Measurements from ENCODE around the gene GPR141. TPM values are rescaled to one million over a fixed set of nuclear protein-coding genes. Genes with fewer than 3 reads are reported as not detected.

GPR141 gene
- total RNA-seq, 1 experiment from 2014 or later, result 1.8 TPM

DNA sequence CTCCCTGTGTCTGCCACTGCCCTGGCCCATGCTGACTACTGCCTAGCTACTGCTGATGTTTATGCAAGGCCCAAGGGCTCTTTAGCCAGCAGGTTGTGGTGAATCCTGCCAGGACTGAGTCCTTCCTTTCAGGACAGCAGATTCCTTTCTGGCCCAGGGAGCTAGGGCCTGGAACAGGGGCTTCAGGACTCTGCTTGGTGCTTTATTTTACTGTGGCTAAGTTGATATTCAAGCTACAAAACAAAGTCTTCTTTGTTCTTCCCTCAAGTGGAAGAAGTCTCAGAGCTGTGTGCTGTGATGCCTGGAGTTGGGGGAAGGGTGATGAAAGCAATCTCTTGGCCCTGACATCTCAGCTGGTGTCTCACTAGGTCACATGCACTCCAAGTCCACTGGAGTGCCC is 98.6 kb downstream of the GPR141 start:
- Mint-ChIP-seq H3K36me3 (peaks cover 7% of the 10 kb centered on the region), H3K27me3 (ENCODE audit: low read depth) (no peaks in the 10 kb centered on the region), H3K4me3 (no peak overlapping the region), H3K4me1 (peaks cover 10% of the 10 kb centered on the region; the same call in 1 of the 2 replicates), H3K9me3 (peaks cover 16% of the 10 kb centered on the region), H3K27ac (no peak overlapping the region)
- POLR2A ChIA-PET, result no interaction called here
- CTCF ChIA-PET, result no interaction called here
- no peak for DNase-seq (ENCODE audit: low spot score)
- no peak for TF ChIP-seq ZNF219 (CRISPR knock-in tag; IDR thresholded peaks at IDR 0.05; ENCODE audit: borderline replicate concordance)
- TF ChIP-seq SMAD4 (CRISPR knock-in tag; IDR thresholded peaks at IDR 0.05), result no peak
- TF ChIP-seq, protein P1, sequence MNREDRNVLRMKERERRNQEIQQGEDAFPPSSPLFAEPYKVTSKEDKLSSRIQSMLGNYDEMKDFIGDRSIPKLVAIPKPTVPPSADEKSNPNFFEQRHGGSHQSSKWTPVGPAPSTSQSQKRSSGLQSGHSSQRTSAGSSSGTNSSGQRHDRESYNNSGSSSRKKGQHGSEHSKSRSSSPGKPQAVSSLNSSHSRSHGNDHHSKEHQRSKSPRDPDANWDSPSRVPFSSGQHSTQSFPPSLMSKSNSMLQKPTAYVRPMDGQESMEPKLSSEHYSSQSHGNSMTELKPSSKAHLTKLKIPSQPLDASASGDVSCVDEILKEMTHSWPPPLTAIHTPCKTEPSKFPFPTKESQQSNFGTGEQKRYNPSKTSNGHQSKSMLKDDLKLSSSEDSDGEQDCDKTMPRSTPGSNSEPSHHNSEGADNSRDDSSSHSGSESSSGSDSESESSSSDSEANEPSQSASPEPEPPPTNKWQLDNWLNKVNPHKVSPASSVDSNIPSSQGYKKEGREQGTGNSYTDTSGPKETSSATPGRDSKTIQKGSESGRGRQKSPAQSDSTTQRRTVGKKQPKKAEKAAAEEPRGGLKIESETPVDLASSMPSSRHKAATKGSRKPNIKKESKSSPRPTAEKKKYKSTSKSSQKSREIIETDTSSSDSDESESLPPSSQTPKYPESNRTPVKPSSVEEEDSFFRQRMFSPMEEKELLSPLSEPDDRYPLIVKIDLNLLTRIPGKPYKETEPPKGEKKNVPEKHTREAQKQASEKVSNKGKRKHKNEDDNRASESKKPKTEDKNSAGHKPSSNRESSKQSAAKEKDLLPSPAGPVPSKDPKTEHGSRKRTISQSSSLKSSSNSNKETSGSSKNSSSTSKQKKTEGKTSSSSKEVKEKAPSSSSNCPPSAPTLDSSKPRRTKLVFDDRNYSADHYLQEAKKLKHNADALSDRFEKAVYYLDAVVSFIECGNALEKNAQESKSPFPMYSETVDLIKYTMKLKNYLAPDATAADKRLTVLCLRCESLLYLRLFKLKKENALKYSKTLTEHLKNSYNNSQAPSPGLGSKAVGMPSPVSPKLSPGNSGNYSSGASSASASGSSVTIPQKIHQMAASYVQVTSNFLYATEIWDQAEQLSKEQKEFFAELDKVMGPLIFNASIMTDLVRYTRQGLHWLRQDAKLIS (CRISPR knock-in tag; IDR thresholded peaks at IDR 0.05; ENCODE audit: borderline replicate concordance), result no peak
- TF ChIP-seq HMGA2 (CRISPR knock-in tag; IDR thresholded peaks at IDR 0.05), result no peak
- no peak; the same call in none of the 2 replicates for ATAC-seq

DNA sequence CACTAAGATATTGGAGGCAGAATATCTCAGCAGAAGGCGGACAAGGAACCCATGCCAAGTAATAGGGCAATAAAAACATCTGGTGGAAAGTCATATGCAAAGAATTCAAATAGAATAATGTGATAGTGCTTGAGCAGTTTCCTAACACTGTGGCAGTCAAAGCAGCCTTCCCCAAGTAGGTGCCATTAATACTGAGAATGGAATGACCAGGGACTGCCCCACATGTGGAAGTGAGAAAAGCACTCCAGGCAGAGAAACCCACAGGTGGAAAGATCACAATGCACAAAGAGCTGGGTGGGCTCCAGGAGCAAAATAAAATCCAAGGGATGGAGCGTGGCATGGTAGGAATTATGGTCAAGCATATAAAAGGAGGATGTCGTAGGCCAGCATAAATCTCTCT is 100.4 kb downstream of the GPR141 start:
- TF ChIP-seq, protein P2, sequence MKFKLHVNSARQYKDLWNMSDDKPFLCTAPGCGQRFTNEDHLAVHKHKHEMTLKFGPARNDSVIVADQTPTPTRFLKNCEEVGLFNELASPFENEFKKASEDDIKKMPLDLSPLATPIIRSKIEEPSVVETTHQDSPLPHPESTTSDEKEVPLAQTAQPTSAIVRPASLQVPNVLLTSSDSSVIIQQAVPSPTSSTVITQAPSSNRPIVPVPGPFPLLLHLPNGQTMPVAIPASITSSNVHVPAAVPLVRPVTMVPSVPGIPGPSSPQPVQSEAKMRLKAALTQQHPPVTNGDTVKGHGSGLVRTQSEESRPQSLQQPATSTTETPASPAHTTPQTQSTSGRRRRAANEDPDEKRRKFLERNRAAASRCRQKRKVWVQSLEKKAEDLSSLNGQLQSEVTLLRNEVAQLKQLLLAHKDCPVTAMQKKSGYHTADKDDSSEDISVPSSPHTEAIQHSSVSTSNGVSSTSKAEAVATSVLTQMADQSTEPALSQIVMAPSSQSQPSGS (CRISPR knock-in tag; IDR thresholded peaks at IDR 0.05; ENCODE audit: borderline replicate concordance, low read depth), result no peak
- TF ChIP-seq, protein P3, sequence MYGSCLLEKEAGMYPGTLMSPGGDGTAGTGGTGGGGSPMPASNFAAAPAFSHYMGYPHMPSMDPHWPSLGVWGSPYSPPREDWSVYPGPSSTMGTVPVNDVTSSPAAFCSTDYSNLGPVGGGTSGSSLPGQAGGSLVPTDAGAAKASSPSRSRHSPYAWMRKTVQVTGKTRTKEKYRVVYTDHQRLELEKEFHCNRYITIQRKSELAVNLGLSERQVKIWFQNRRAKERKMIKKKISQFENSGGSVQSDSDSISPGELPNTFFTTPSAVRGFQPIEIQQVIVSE (CRISPR knock-in tag; IDR thresholded peaks at IDR 0.05; ENCODE audit: borderline replicate concordance), result no peak
- TF ChIP-seq TEAD1 (CRISPR knock-in tag; IDR thresholded peaks at IDR 0.05) (no peak), JUN (CRISPR knock-in tag; IDR thresholded peaks at IDR 0.05) (no peak), TCF7 (CRISPR knock-in tag; IDR thresholded peaks at IDR 0.05; ENCODE audit: low read depth) (no peak), ETV6 (CRISPR knock-in tag; IDR thresholded peaks at IDR 0.05) (no peak), ZNF396 (CRISPR knock-in tag; IDR thresholded peaks at IDR 0.05; ENCODE audit: borderline replicate concordance) (no peak)
- TF ChIP-seq, protein P4, sequence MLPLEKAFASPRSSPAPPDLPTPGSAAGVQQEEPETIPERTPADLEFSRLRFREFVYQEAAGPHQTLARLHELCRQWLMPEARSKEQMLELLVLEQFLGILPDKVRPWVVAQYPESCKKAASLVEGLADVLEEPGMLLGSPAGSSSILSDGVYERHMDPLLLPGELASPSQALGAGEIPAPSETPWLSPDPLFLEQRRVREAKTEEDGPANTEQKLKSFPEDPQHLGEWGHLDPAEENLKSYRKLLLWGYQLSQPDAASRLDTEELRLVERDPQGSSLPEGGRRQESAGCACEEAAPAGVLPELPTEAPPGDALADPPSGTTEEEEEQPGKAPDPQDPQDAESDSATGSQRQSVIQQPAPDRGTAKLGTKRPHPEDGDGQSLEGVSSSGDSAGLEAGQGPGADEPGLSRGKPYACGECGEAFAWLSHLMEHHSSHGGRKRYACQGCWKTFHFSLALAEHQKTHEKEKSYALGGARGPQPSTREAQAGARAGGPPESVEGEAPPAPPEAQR (CRISPR knock-in tag; IDR thresholded peaks at IDR 0.05), result no peak
- TF ChIP-seq, protein P5, sequence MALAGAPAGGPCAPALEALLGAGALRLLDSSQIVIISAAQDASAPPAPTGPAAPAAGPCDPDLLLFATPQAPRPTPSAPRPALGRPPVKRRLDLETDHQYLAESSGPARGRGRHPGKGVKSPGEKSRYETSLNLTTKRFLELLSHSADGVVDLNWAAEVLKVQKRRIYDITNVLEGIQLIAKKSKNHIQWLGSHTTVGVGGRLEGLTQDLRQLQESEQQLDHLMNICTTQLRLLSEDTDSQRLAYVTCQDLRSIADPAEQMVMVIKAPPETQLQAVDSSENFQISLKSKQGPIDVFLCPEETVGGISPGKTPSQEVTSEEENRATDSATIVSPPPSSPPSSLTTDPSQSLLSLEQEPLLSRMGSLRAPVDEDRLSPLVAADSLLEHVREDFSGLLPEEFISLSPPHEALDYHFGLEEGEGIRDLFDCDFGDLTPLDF (CRISPR knock-in tag; IDR thresholded peaks at IDR 0.05), result no peak
- TF ChIP-seq, protein P6, sequence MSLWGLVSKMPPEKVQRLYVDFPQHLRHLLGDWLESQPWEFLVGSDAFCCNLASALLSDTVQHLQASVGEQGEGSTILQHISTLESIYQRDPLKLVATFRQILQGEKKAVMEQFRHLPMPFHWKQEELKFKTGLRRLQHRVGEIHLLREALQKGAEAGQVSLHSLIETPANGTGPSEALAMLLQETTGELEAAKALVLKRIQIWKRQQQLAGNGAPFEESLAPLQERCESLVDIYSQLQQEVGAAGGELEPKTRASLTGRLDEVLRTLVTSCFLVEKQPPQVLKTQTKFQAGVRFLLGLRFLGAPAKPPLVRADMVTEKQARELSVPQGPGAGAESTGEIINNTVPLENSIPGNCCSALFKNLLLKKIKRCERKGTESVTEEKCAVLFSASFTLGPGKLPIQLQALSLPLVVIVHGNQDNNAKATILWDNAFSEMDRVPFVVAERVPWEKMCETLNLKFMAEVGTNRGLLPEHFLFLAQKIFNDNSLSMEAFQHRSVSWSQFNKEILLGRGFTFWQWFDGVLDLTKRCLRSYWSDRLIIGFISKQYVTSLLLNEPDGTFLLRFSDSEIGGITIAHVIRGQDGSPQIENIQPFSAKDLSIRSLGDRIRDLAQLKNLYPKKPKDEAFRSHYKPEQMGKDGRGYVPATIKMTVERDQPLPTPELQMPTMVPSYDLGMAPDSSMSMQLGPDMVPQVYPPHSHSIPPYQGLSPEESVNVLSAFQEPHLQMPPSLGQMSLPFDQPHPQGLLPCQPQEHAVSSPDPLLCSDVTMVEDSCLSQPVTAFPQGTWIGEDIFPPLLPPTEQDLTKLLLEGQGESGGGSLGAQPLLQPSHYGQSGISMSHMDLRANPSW (CRISPR knock-in tag; conservative IDR thresholded peaks at IDR 0.05; ENCODE audit: low read depth), result no peak
- TF ChIP-seq, protein P7, sequence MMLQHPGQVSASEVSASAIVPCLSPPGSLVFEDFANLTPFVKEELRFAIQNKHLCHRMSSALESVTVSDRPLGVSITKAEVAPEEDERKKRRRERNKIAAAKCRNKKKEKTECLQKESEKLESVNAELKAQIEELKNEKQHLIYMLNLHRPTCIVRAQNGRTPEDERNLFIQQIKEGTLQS (CRISPR knock-in tag; conservative IDR thresholded peaks at IDR 0.05), result no peak
- H3K4me3 Mint-ChIP-seq, result no peak overlapping the region
- peaks cover 10% of the 10 kb centered on the region; the same call in 1 of the 2 replicates for H3K4me1 Mint-ChIP-seq
- H3K27me3 Mint-ChIP-seq (ENCODE audit: low read depth), result no peaks in the 10 kb centered on the region
- DNase-seq (ENCODE audit: low spot score), result no peak
- H3K27ac Mint-ChIP-seq, result no peak overlapping the region; the same call in 1 of the 2 replicates
- POLR2A ChIA-PET, result no interaction called here
- no peak for ATAC-seq
- CTCF ChIA-PET, result no interaction called here
- H3K36me3 Mint-ChIP-seq, result no peaks in the 10 kb centered on the region
- H3K9me3 Mint-ChIP-seq, result no peaks in the 10 kb centered on the region

Data from WTC11 (cell line).